Parathyroid adenoma (tissue), 2 donors: Measurements from ENCODE around the gene CALHM6.

Experiments
- H2AFZ ChIP-seq: fragments of 300-600 bp; sonication (generic); one replicate; pipeline ENCODE4 v1.7.0; 2017; ENCODE audit warnings: antibody characterized with exemption, mild to moderate bottlenecking
- H3K27ac ChIP-seq: fragments of 300-600 bp; sonication (generic); one replicate; pipeline ENCODE4 v1.7.0; 2017
- H3K27me3 ChIP-seq: fragments of 300-600 bp; sonication (generic); one replicate; pipeline ENCODE4 v1.7.0; 2017; ENCODE audit warnings: low read length; ENCODE audit not compliant: control insufficient read depth, insufficient read depth
- H3K36me3 ChIP-seq: fragments of 300-600 bp; sonication (generic); one replicate; pipeline ENCODE4 v1.7.0; 2017; ENCODE audit warnings: low read length; ENCODE audit not compliant: control insufficient read depth, insufficient read depth
- H3K4me1 ChIP-seq: fragments of 300-600 bp; sonication (generic); one replicate; pipeline ENCODE4 v1.7.0; 2017; ENCODE audit warnings: control low read depth
- H3K4me2 ChIP-seq: fragments of 300-600 bp; sonication (generic); one replicate; pipeline ENCODE4 v1.7.0; 2017; ENCODE audit warnings: low read length
- H3K4me3 ChIP-seq: fragments of 300-600 bp; sonication (generic); one replicate; pipeline ENCODE4 v1.7.0; 2017; ENCODE audit warnings: low read depth, low read length
- H3K79me2 ChIP-seq: fragments of 300-600 bp; sonication (generic); one replicate; pipeline ENCODE4 v1.7.0; 2017; ENCODE audit warnings: control low read depth
- H3K9ac ChIP-seq: fragments of 300-600 bp; sonication (generic); one replicate; pipeline ENCODE4 v1.7.0; 2017; ENCODE audit warnings: mild to moderate bottlenecking
- H3K9me3 ChIP-seq: fragments of 300-600 bp; sonication (generic); one replicate; pipeline ENCODE4 v1.7.0; 2017; ENCODE audit warnings: low read length; ENCODE audit not compliant: control insufficient read depth
- CTCF ChIP-seq: fragments of 300-600 bp; sonication (generic); IDR thresholded peaks from one replicate; pipeline ENCODE4 v1.7.0; 2017; ENCODE audit warnings: antibody characterized with exemption, mild to moderate bottlenecking
- donor health status: primary hyperparathyroidism.

The CALHM6 gene

GRCh38 chr6:116500969-116501433, 39.8 kb downstream of the CALHM6 start:
- Histone ChIP-seq H3K4me3 (no peak overlapping the region), H3K4me2 (no peak overlapping the region), H3K27me3 (no peaks in the 10 kb centered on the region), H3K27ac (no peak overlapping the region), H3K4me1 (no peaks in the 10 kb centered on the region), H3K9ac (no peak overlapping the region), H3K9me3 (no peaks in the 10 kb centered on the region), H2AFZ (peak overlapping the region; percentile 47), H3K79me2 (no peaks in the 10 kb centered on the region), H3K36me3 (no peaks in the 10 kb centered on the region)
- no peak for TF ChIP-seq CTCF

GRCh38 chr6:116507324-116507723, 46.1 kb downstream of the CALHM6 start:
- Histone ChIP-seq H3K9me3 (no peaks in the 10 kb centered on the region), H3K4me1 (peaks cover 4% of the 10 kb centered on the region), H3K27ac (no peak overlapping the region), H3K27me3 (no peaks in the 10 kb centered on the region), H3K4me2 (no peak overlapping the region), H2AFZ (no peak overlapping the region), H3K4me3 (no peak overlapping the region), H3K9ac (no peak overlapping the region), H3K36me3 (no peaks in the 10 kb centered on the region), H3K79me2 (no peaks in the 10 kb centered on the region)
- no peak for TF ChIP-seq CTCF

GRCh38 chr6:116508527-116508926, 47.4 kb downstream of the CALHM6 start:
- Histone ChIP-seq H3K9me3 (no peaks in the 10 kb centered on the region), H3K27me3 (no peaks in the 10 kb centered on the region), H2AFZ (no peak overlapping the region), H3K4me3 (no peak overlapping the region), H3K27ac (no peak overlapping the region), H3K4me2 (no peak overlapping the region), H3K36me3 (no peaks in the 10 kb centered on the region), H3K4me1 (peaks cover 9% of the 10 kb centered on the region), H3K9ac (no peak overlapping the region), H3K79me2 (no peaks in the 10 kb centered on the region)
- TF ChIP-seq CTCF = no peak

GRCh38 chr6:116511424-116512110, 50.4 kb downstream of the CALHM6 start, which contains the start of gene CALHM5:
Gene CALHM5 (plus strand): TSS chr6:116511639. CDS start chr6:116511697, 58 bp downstream.
- TF ChIP-seq CTCF = peak; percentile 64
- Histone ChIP-seq H3K27ac (peak within 1 kb of the TSS; percentile 90), H3K27me3 (no peaks in the 10 kb centered on the region), H3K4me1 (peaks cover 9% of the 10 kb centered on the region), H3K36me3 (no peaks in the 10 kb centered on the region), H2AFZ (peak within 1 kb of the TSS; percentile 83), H3K9me3 (no peaks in the 10 kb centered on the region), H3K4me2 (peak within 1 kb of the TSS; percentile 10), H3K9ac (peak within 1 kb of the TSS; percentile 12), H3K4me3 (peak within 1 kb of the TSS; percentile 7), H3K79me2 (no peaks in the 10 kb centered on the region)

- H3K9ac ChIP-seq = peak overlapping the region; percentile 12
- peak overlapping the region; percentile 7 for H3K4me3 ChIP-seq
- peak overlapping the region; percentile 10 for H3K4me2 ChIP-seq
- peaks cover 9% of the 10 kb centered on the region for H3K4me1 ChIP-seq
- H2AFZ ChIP-seq = peak overlapping the region; percentile 83
- peak overlapping the region; percentile 90 for H3K27ac ChIP-seq
- no peaks in the 10 kb centered on the region for H3K9me3 ChIP-seq
- no peaks in the 10 kb centered on the region for H3K27me3 ChIP-seq
- no peaks in the 10 kb centered on the region for H3K79me2 ChIP-seq
- no peaks in the 10 kb centered on the region for H3K36me3 ChIP-seq
- no peak for TF ChIP-seq CTCF
Observed at GRCh38 chr6:116512111-116512559, 51.0 kb downstream of the CALHM6 start.
